Measurements from ENCODE around the gene RBBP8. TPM values are rescaled to one million over a fixed set of nuclear protein-coding genes. Genes with fewer than 3 reads are reported as not detected.

RBBP8 gene
- total RNA-seq, 1 donor from 2014 or later, result 64.8 TPM

GRCh38 chr18:22932885-22933205 is 283 bp upstream of the RBBP8 start:
- Histone ChIP-seq H3K27me3 (no peaks in the 10 kb centered on the region), H3K79me2 (ENCODE audit: low read depth) (peaks cover 53% of the 10 kb centered on the region), H3K4me3 (peak overlapping the region; percentile 68), H3K4me1 (peaks cover 30% of the 10 kb centered on the region), H4K20me1 (ENCODE audit: low read depth) (no peaks in the 10 kb centered on the region), H3K27ac (peak overlapping the region; percentile 95), H3F3A (ENCODE audit: low read depth) (peaks cover 27% of the 10 kb centered on the region), H3K9ac (peak overlapping the region; percentile 28), H3K36me3 (peaks cover 4% of the 10 kb centered on the region), H3K4me2 (peak overlapping the region; percentile 92), H2AFZ (replicated peaks) (peak overlapping the region; percentile 81), H3K9me3 (ENCODE audit: low read depth) (no peaks in the 10 kb centered on the region)
- peaks cover 32% of the 10 kb centered on the region for H3K4me1 Mint-ChIP-seq
- TF ChIP-seq EZH2phosphoT487 (IDR thresholded peaks at IDR 0.05) (no peak), EZH2 (IDR thresholded peaks at IDR 0.05) (no peak), CTCF (IDR thresholded peaks at IDR 0.05) (no peak)
- no peak for DNase-seq (ENCODE audit: low spot score)
- peak overlapping the region; percentile 90 for H3K27ac Mint-ChIP-seq
- peaks cover 6% of the 10 kb centered on the region for H3K36me3 Mint-ChIP-seq
- no peaks in the 10 kb centered on the region for H3K9me3 Mint-ChIP-seq
- H3K27me3 Mint-ChIP-seq (ENCODE audit: insufficient read depth, low read depth), result peaks cover 3% of the 10 kb centered on the region
- peak overlapping the region; percentile 91 for H3K4me3 Mint-ChIP-seq

- no peak for DNase-seq (ENCODE audit: low spot score)
- Histone ChIP-seq H3F3A (ENCODE audit: low read depth) (peaks cover 24% of the 10 kb centered on the region), H3K27ac (peak overlapping the region; percentile 95), H3K36me3 (peaks cover 4% of the 10 kb centered on the region), H4K20me1 (ENCODE audit: low read depth) (no peaks in the 10 kb centered on the region), H3K4me2 (peak overlapping the region; percentile 92), H3K4me1 (peaks cover 30% of the 10 kb centered on the region), H3K9me3 (ENCODE audit: low read depth) (no peaks in the 10 kb centered on the region), H3K9ac (peak overlapping the region; percentile 59), H2AFZ (replicated peaks) (peak overlapping the region; percentile 81), H3K4me3 (peak overlapping the region; percentile 68), H3K27me3 (no peaks in the 10 kb centered on the region), H3K79me2 (ENCODE audit: low read depth) (peaks cover 65% of the 10 kb centered on the region)
- no peak overlapping the region for H3K27ac Mint-ChIP-seq
- H3K9me3 Mint-ChIP-seq, result no peaks in the 10 kb centered on the region
- H3K4me1 Mint-ChIP-seq, result peaks cover 30% of the 10 kb centered on the region
- peaks cover 15% of the 10 kb centered on the region for H3K36me3 Mint-ChIP-seq
- TF ChIP-seq EZH2phosphoT487 (IDR thresholded peaks at IDR 0.05), result no peak
- no peak for TF ChIP-seq CTCF (IDR thresholded peaks at IDR 0.05)
- no peak for TF ChIP-seq EZH2 (IDR thresholded peaks at IDR 0.05)
- H3K27me3 Mint-ChIP-seq (ENCODE audit: insufficient read depth, low read depth), result peaks cover under 1% of the 10 kb centered on the region
- H3K4me3 Mint-ChIP-seq, result peak overlapping the region; percentile 91
Measured at GRCh38 chr18:22933966-22934423, 867 bp downstream of the RBBP8 start.

GRCh38 chr18:22934789-22935188 is 1.7 kb downstream of the RBBP8 start:
- peaks cover 23% of the 10 kb centered on the region for H3F3A ChIP-seq (ENCODE audit: low read depth)
- no peak for DNase-seq (ENCODE audit: low spot score)
- H3K4me2 ChIP-seq, result peak overlapping the region; percentile 92
- H3K36me3 ChIP-seq, result peaks cover 4% of the 10 kb centered on the region
- Mint-ChIP-seq H3K27me3 (ENCODE audit: insufficient read depth, low read depth) (no peaks in the 10 kb centered on the region), H3K4me1 (peaks cover 27% of the 10 kb centered on the region), H3K4me3 (peak overlapping the region; percentile 91), H3K9me3 (no peaks in the 10 kb centered on the region), H3K27ac (no peak overlapping the region), H3K36me3 (peaks cover 22% of the 10 kb centered on the region)
- H3K9me3 ChIP-seq (ENCODE audit: low read depth), result no peaks in the 10 kb centered on the region
- H4K20me1 ChIP-seq (ENCODE audit: low read depth), result no peaks in the 10 kb centered on the region
- H3K4me3 ChIP-seq, result peak overlapping the region; percentile 68
- H2AFZ ChIP-seq (replicated peaks), result no peak overlapping the region
- H3K4me1 ChIP-seq, result peaks cover 30% of the 10 kb centered on the region
- H3K27ac ChIP-seq, result no peak overlapping the region
- TF ChIP-seq CTCF (IDR thresholded peaks at IDR 0.05), result no peak
- no peak for TF ChIP-seq EZH2phosphoT487 (IDR thresholded peaks at IDR 0.05)
- TF ChIP-seq EZH2 (IDR thresholded peaks at IDR 0.05), result no peak
- H3K79me2 ChIP-seq (ENCODE audit: low read depth), result peaks cover 71% of the 10 kb centered on the region
- no peaks in the 10 kb centered on the region for H3K27me3 ChIP-seq
- H3K9ac ChIP-seq, result no peak overlapping the region
